Stimulated activated CD8-positive, alpha-beta memory T cell treated with anti-CD3 and anti-CD28 coated beads, Interleukin-4, amount 100 ng/mL, for 24 hours (primary cell): Measurements from ENCODE around the gene PIK3R3.
A peak's percentile ranks its signal among the peaks of the same experiment; 100 is the strongest.
"Not testable (repeated sequence)": the region's sequence is repeated elsewhere in the genome, so short reads cannot be mapped to it uniquely, and the experiment has no call there.

Experiments used
- DNase-seq: peaks from one replicate; pipeline ENCODE4 v3.0.0-alpha.2; 2020; ENCODE audit warnings: low read depth

Gene PIK3R3

GRCh38 chr1:46065405-46065804 is 67.0 kb downstream of the PIK3R3 start:
- DNase-seq = no peak

GRCh38 chr1:46064708-46065107 is 67.7 kb downstream of the PIK3R3 start:
- DNase-seq = no peak

- DNase-seq = no peak
Observed at GRCh38 chr1:46062651-46063319, 69.6 kb downstream of the PIK3R3 start.

GRCh38 chr1:46061146-46061545 is 71.3 kb downstream of the PIK3R3 start:
- no peak for DNase-seq

- DNase-seq = no peak
Observed at GRCh38 chr1:46058936-46059335, 73.5 kb downstream of the PIK3R3 start.

GRCh38 chr1:46057781-46058180 is 74.6 kb downstream of the PIK3R3 start:
- no peak for DNase-seq

- not testable (repeated sequence) for DNase-seq
Observed at GRCh38 chr1:46057215-46057614, 75.2 kb downstream of the PIK3R3 start.

- no peak for DNase-seq
Observed at GRCh38 chr1:46056325-46056724, 76.1 kb downstream of the PIK3R3 start.

GRCh38 chr1:46053734-46054133 is 78.7 kb downstream of the PIK3R3 start:
- no peak for DNase-seq

GRCh38 chr1:46044116-46044515 is 88.3 kb downstream of the PIK3R3 start:
- DNase-seq = no peak

GRCh38 chr1:46043458-46044017 is 88.9 kb downstream of the PIK3R3 start:
- DNase-seq = no peak

- no peak for DNase-seq
Observed at GRCh38 chr1:46041974-46042373, 90.5 kb downstream of the PIK3R3 start.

- no peak for DNase-seq
Observed at GRCh38 chr1:46041551-46041950, 90.9 kb downstream of the PIK3R3 start.

- DNase-seq = no peak
Observed at GRCh38 chr1:46039571-46040052, 92.8 kb downstream of the PIK3R3 start.

GRCh38 chr1:46036894-46037839 is 95.3 kb downstream of the PIK3R3 start:
- DNase-seq = peak; percentile 75

GRCh38 chr1:46034601-46035516 is 97.6 kb downstream of the PIK3R3 start:
- no peak for DNase-seq

GRCh38 chr1:46030876-46031660 is 101.4 kb downstream of the PIK3R3 start:
- DNase-seq = no peak

- DNase-seq = no peak
Observed at GRCh38 chr1:46030074-46030870, 102.2 kb downstream of the PIK3R3 start.

- DNase-seq = no peak
Observed at GRCh38 chr1:46027788-46028573, 104.4 kb downstream of the PIK3R3 start.
